Activated CD8-positive, alpha-beta T cell treated with anti-CD3 and anti-CD28 coated beads for 36 hours (primary cell): Measurements from ENCODE around the gene TEAD4. TPM values are rescaled to one million over a fixed set of nuclear protein-coding genes. Genes with fewer than 3 reads are reported as not detected.

ENCODE experiments used
- ATAC-seq: fragments of 200-7000 bp; cut with Tn5 transposase; one replicate; pipeline ENCODE4 v1.10.0; 2021; ENCODE audit warnings: mild to moderate bottlenecking, moderate library complexity
- CTCF ChIA-PET: fragments of 350-600 bp; sonication (Branson Sonifier 250); formaldehyde crosslinking; loops from one replicate; lab custom pipeline; 2021; ENCODE audit warnings: antibody characterized with exemption; lab: Charles Lee
- POLR2A ChIA-PET: fragments of 350-600 bp; sonication (Branson Sonifier 250); formaldehyde crosslinking; loops from one replicate; lab custom pipeline; 2021; ENCODE audit warnings: antibody characterized with exemption; lab: Charles Lee
- DNase-seq: peaks from one replicate; pipeline ENCODE4 v3.0.0-alpha.2; 2020
- H3K27ac Mint-ChIP-seq: one replicate; pipeline ENCODE4 v1.8.0; 2021; ENCODE audit warnings: mild to moderate bottlenecking, mixed read lengths
- H3K27me3 Mint-ChIP-seq: one replicate; pipeline ENCODE4 v1.8.0; 2021; ENCODE audit warnings: mixed read lengths
- H3K36me3 Mint-ChIP-seq: one replicate; pipeline ENCODE4 v1.8.0; 2021; ENCODE audit warnings: low read depth, mixed read lengths
- H3K4me1 Mint-ChIP-seq: one replicate; pipeline ENCODE4 v1.8.0; 2021; ENCODE audit warnings: low read depth, mixed read lengths
- H3K4me3 Mint-ChIP-seq: one replicate; pipeline ENCODE4 v1.8.0; 2021; ENCODE audit warnings: mild to moderate bottlenecking, moderate library complexity, mixed read lengths
- H3K9me3 Mint-ChIP-seq: one replicate; pipeline ENCODE4 v1.8.0; 2021; ENCODE audit warnings: mixed read lengths
- intact Hi-C: fragments of 100-400 bp; cut with micrococcal nuclease; formaldehyde crosslinking; loops from one replicate; pipeline ENCODE4 v1.10.0; 2022
- total RNA-seq, 2 experiments: library from RNA; stranded (reverse); gene quantifications; one replicate each; pipeline ENCODE4 v1.2.3, GENCODE V29; 2021
- TF ChIP-seq, protein P1 (sequence below): fragments of 200-600 bp; IDR thresholded peaks from one replicate; pipeline ENCODE4 v1.8.0; 2022; ENCODE audit warnings: antibody characterized with exemption, mild to moderate bottlenecking

The TEAD4 gene
- total RNA-seq, 2 experiments from 2014 or later, result 4.5 to 4.6 TPM

GRCh38 chr12:3075315-3075714, 116.1 kb downstream of the TEAD4 start:
- Mint-ChIP-seq H3K27ac (no peak overlapping the region), H3K36me3 (no peaks in the 10 kb centered on the region), H3K27me3 (peaks cover 18% of the 10 kb centered on the region), H3K4me1 (peaks cover 6% of the 10 kb centered on the region), H3K4me3 (no peak overlapping the region), H3K9me3 (no peaks in the 10 kb centered on the region)
- DNase-seq (no peak), ATAC-seq (no peak)
- TF ChIP-seq, protein P1, sequence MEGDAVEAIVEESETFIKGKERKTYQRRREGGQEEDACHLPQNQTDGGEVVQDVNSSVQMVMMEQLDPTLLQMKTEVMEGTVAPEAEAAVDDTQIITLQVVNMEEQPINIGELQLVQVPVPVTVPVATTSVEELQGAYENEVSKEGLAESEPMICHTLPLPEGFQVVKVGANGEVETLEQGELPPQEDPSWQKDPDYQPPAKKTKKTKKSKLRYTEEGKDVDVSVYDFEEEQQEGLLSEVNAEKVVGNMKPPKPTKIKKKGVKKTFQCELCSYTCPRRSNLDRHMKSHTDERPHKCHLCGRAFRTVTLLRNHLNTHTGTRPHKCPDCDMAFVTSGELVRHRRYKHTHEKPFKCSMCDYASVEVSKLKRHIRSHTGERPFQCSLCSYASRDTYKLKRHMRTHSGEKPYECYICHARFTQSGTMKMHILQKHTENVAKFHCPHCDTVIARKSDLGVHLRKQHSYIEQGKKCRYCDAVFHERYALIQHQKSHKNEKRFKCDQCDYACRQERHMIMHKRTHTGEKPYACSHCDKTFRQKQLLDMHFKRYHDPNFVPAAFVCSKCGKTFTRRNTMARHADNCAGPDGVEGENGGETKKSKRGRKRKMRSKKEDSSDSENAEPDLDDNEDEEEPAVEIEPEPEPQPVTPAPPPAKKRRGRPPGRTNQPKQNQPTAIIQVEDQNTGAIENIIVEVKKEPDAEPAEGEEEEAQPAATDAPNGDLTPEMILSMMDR, result no peak
- ChIA-PET POLR2A (no interaction called here), CTCF (interaction anchor here (1.3 to 7.0 kb wide), 3 partner anchors 17 to 200 kb away, joined by 3 to 64 read pairs (median 43); no protein-coding TSS in a partner anchor)
- intact Hi-C loops, result loop anchor here (5.0 kb wide), 1 partner anchor 197 kb away; no protein-coding TSS in a partner anchor

GRCh38 chr12:3076730-3077571, 117.8 kb downstream of the TEAD4 start, which contains the start of gene TSPAN9:
TSPAN9 (plus strand) TSS chr12:3077379; CDS start chr12:3201194, 123,815 bp downstream.
- no peak within 1 kb of the TSS for H3K27ac Mint-ChIP-seq
- POLR2A ChIA-PET, result interaction anchor here (0.6 kb wide), 1 partner anchor 36 kb away, joined by 3 read pairs; no protein-coding TSS in a partner anchor
- intact Hi-C loops, result loop anchor here (5.0 kb wide), 1 partner anchor 195 kb away; no protein-coding TSS in a partner anchor
- CTCF ChIA-PET, result interaction anchor here (5.3 to 7.0 kb wide), 2 partner anchors 18 to 198 kb away, joined by 43 to 64 read pairs; no protein-coding TSS in a partner anchor
- H3K36me3 Mint-ChIP-seq, result no peaks in the 10 kb centered on the region
- peaks cover 18% of the 10 kb centered on the region for H3K27me3 Mint-ChIP-seq
- ATAC-seq (peak; percentile 88), DNase-seq (peak; percentile 59)
- TF ChIP-seq, protein P1, result no peak
- H3K9me3 Mint-ChIP-seq, result no peaks in the 10 kb centered on the region
- H3K4me1 Mint-ChIP-seq, result peaks cover 6% of the 10 kb centered on the region
- peak within 1 kb of the TSS; percentile 68 for H3K4me3 Mint-ChIP-seq

GRCh38 chr12:3077572-3078081, 118.4 kb downstream of the TEAD4 start:
- no peaks in the 10 kb centered on the region for H3K9me3 Mint-ChIP-seq
- no peak for ATAC-seq
- CTCF ChIA-PET, result no interaction called here
- DNase-seq, result no peak
- POLR2A ChIA-PET, result no interaction called here
- H3K36me3 Mint-ChIP-seq, result no peaks in the 10 kb centered on the region
- TF ChIP-seq, protein P1, result no peak
- peak overlapping the region; percentile 63 for H3K4me3 Mint-ChIP-seq
- H3K4me1 Mint-ChIP-seq, result peaks cover 6% of the 10 kb centered on the region
- intact Hi-C loops, result loop anchor here (5.0 kb wide), 1 partner anchor 195 kb away; no protein-coding TSS in a partner anchor
- no peak overlapping the region for H3K27ac Mint-ChIP-seq
- peaks cover 18% of the 10 kb centered on the region for H3K27me3 Mint-ChIP-seq

DNA sequence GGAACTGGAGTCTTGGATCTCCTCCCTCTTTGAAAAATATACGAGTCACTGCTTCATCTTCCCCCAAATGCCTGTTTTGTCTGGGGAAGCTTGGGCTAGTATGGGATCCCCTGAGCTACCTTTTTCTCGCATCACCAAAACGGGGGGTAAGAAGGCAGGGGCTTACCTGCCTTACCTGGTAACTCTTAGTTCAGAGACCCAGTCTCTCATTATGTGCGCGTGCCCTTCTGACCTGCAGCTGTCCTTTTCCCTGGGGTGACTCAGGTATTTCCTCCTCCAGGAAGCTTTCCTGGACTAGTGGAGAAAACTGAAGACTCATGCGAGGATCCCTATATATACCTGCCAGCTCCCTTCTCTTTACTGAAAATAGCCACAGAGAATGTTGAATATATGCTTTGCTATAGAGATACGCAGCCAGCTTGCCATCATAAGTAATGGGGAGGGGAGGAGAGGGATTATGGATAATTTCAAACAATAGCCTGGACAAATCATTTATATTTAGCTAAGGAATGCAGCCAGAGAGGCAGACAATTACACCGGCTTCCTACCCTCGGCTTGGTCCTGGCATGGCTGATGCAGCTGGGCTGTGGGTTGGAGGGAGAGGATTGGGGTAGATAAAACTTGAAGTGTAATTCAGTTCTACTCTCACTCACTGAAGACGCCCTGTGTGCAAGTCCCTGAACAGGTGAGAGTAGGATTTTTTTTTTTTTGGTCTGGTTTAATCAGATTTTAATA, 119.1 kb downstream of the TEAD4 start:
- intact Hi-C loops, result loop anchor here (5.0 kb wide), 1 partner anchor 194 kb away; no protein-coding TSS in a partner anchor
- H3K4me1 Mint-ChIP-seq, result peaks cover 5% of the 10 kb centered on the region
- TF ChIP-seq, protein P1, result no peak
- peak overlapping the region; percentile 63 for H3K4me3 Mint-ChIP-seq
- ATAC-seq, result no peak
- no peak overlapping the region for H3K27ac Mint-ChIP-seq
- peaks cover 17% of the 10 kb centered on the region for H3K27me3 Mint-ChIP-seq
- DNase-seq, result no peak
- H3K9me3 Mint-ChIP-seq, result no peaks in the 10 kb centered on the region
- POLR2A ChIA-PET, result no interaction called here
- H3K36me3 Mint-ChIP-seq, result no peaks in the 10 kb centered on the region
- CTCF ChIA-PET, result no interaction called here
